Measurements from ENCODE around the gene TMEM198.

TMEM198 gene

GRCh38 chr2:219509780-219510511, 33.9 kb upstream of the TMEM198 start:
- DNase-seq = no peak

GRCh38 chr2:219510512-219511135, 33.2 kb upstream of the TMEM198 start:
- DNase-seq = no peak

GRCh38 chr2:219511547-219512325, 32.1 kb upstream of the TMEM198 start:
- no peak for DNase-seq

- no peak for DNase-seq
Measured at GRCh38 chr2:219512524-219513216, 31.2 kb upstream of the TMEM198 start.

- DNase-seq = no peak
Measured at GRCh38 chr2:219513787-219514186, 30.0 kb upstream of the TMEM198 start.

- peak; percentile 13 for DNase-seq
Measured at GRCh38 chr2:219514196-219514761, 29.5 kb upstream of the TMEM198 start, which contains the start of gene ASIC4. Gene ASIC4, plus strand, starts transcription at chr2:219514482. Its CDS starts 243 bp downstream, at chr2:219514725.

GRCh38 chr2:219514836-219515235, 29.0 kb upstream of the TMEM198 start:
- no peak for DNase-seq

GRCh38 chr2:219515874-219516629, 27.8 kb upstream of the TMEM198 start:
- no peak for DNase-seq

GRCh38 chr2:219516888-219517287, 26.9 kb upstream of the TMEM198 start:
- DNase-seq = no peak

GRCh38 chr2:219517954-219518778, 25.7 kb upstream of the TMEM198 start:
- DNase-seq = no peak

- no peak for DNase-seq
Measured at GRCh38 chr2:219519526-219519916, 24.3 kb upstream of the TMEM198 start.

- DNase-seq = no peak
Measured at GRCh38 chr2:219520079-219520478, 23.7 kb upstream of the TMEM198 start.

- no peak for DNase-seq
Measured at GRCh38 chr2:219521066-219521880, 22.6 kb upstream of the TMEM198 start.

GRCh38 chr2:219522111-219523030, 21.5 kb upstream of the TMEM198 start:
- DNase-seq = no peak

- DNase-seq = no peak
Measured at GRCh38 chr2:219523031-219523671, 20.7 kb upstream of the TMEM198 start.

GRCh38 chr2:219524817-219525216, 19.0 kb upstream of the TMEM198 start:
- no peak for DNase-seq

GRCh38 chr2:219525533-219526232, 18.1 kb upstream of the TMEM198 start:
- DNase-seq = no peak
